HepG2 (cell line): ENCODE data around the gene NFIC. TPM values are rescaled to one million over a fixed set of nuclear protein-coding genes. Genes with fewer than 3 reads are reported as not detected.

Experiments
- BCLAF1 ChIP-seq: fragments of 450-650 bp; IDR thresholded peaks from 2 replicates; pipeline ENCODE4 v1.6.1; 2017; ENCODE audit warnings: mild to moderate bottlenecking
- CREB3 ChIP-seq: sonication (generic); formaldehyde crosslinking; IDR thresholded peaks from 2 replicates; pipeline ENCODE4 v1.5.0; 2020; ENCODE audit warnings: missing genetic modification reagents
- DMTF1 ChIP-seq: sonication (generic); formaldehyde crosslinking; IDR thresholded peaks from 2 replicates; pipeline ENCODE4 v1.4.0; 2020; ENCODE audit warnings: mild to moderate bottlenecking, missing genetic modification reagents
- DPF2 ChIP-seq: sonication (generic); formaldehyde crosslinking; IDR thresholded peaks from 2 replicates; pipeline ENCODE4 v1.4.0; 2020; ENCODE audit warnings: mild to moderate bottlenecking, low read depth, missing genetic modification reagents, borderline replicate concordance
- DZIP1 ChIP-seq: sonication (generic); formaldehyde crosslinking; IDR thresholded peaks from 2 replicates; pipeline ENCODE4 v1.5.0; 2020; ENCODE audit warnings: mild to moderate bottlenecking, missing genetic modification reagents
- GATAD1 ChIP-seq: IDR thresholded peaks from 2 replicates; pipeline ENCODE4 v1.6.1; 2016; ENCODE audit warnings: missing genetic modification reagents, missing compliant biosample characterization
- MXD3 ChIP-seq: IDR thresholded peaks from 2 replicates; pipeline ENCODE4 v1.6.1; 2016; ENCODE audit warnings: mild to moderate bottlenecking, missing biosample characterization, missing genetic modification reagents
- POGZ ChIP-seq: sonication (generic); formaldehyde crosslinking; IDR thresholded peaks from 2 replicates; pipeline ENCODE4 v1.4.0; 2020; ENCODE audit warnings: mild to moderate bottlenecking, missing genetic modification reagents
- SP1 ChIP-seq, 2 experiments: fragments of 450-650 bp in 1 of 2; sonication (generic) in 1 of 2; formaldehyde crosslinking in 1 of 2; IDR thresholded peaks; 2 replicates each; pipeline versions ENCODE4 v1.4.0 to v1.6.1; 2016 to 2020; ENCODE audit warnings: missing genetic modification reagents in 1 of 2
- XRCC5 ChIP-seq: fragments of 200-400 bp; formaldehyde crosslinking; optimal IDR thresholded peaks from 2 replicates; pipeline ENCODE3; 2017; ENCODE audit warnings: mild to moderate bottlenecking, low read length
- ZNF230 ChIP-seq: sonication (generic); formaldehyde crosslinking; IDR thresholded peaks from 2 replicates; pipeline ENCODE4 v1.4.0; 2020; ENCODE audit warnings: mild to moderate bottlenecking, missing genetic modification reagents
- ZNF263 ChIP-seq: sonication (generic); formaldehyde crosslinking; IDR thresholded peaks from 2 replicates; pipeline ENCODE4 v1.4.0; 2020; ENCODE audit warnings: missing genetic modification reagents
- ZNF557 ChIP-seq: sonication (generic); formaldehyde crosslinking; IDR thresholded peaks from 2 replicates; pipeline ENCODE4 v1.4.0; 2020; ENCODE audit warnings: missing genetic modification reagents
- ZNF572 ChIP-seq: sonication (generic); formaldehyde crosslinking; IDR thresholded peaks from 2 replicates; pipeline ENCODE4 v1.5.1; 2020; ENCODE audit warnings: mild to moderate bottlenecking, missing genetic modification reagents
- ZNF619 ChIP-seq: sonication (generic); formaldehyde crosslinking; IDR thresholded peaks from 2 replicates; pipeline ENCODE4 v1.4.0; 2020; ENCODE audit warnings: mild to moderate bottlenecking, missing genetic modification reagents
- ZNF747 ChIP-seq: sonication (generic); formaldehyde crosslinking; IDR thresholded peaks from 2 replicates; pipeline ENCODE4 v1.8.1; 2023; ENCODE audit warnings: missing genetic modification reagents, mild to moderate bottlenecking, borderline replicate concordance
- ZNF770 ChIP-seq: sonication (generic); formaldehyde crosslinking; IDR thresholded peaks from 2 replicates; pipeline ENCODE4 v1.5.0; 2020; ENCODE audit warnings: mild to moderate bottlenecking, missing genetic modification reagents
- polyA plus RNA-seq, 8 experiments: library from polyadenylated mRNA; depleted of rRNA in 3 of 8; stranded (reverse) in 7 of 8; unstranded in 1 of 8; fragments of >200 nt; fragmentation: Illumina TruSeq in 4 of 8; extraction: Trizol in 4 of 8; gene quantifications; 2 replicates each; pipeline versions ENCODE4 v1.2.1 to v1.2.3, GENCODE V29; 2011 to 2016; ENCODE audit warnings: low read depth in 4 of 8, missing spikeins in 1 of 8, mixed read lengths in 1 of 8; ENCODE audit not compliant: insufficient read depth in 1 of 8
- total RNA-seq, 5 experiments: library from RNA; depleted of rRNA; stranded (reverse); fragments of >200 nt; fragmentation: Illumina TruSeq; extraction: Trizol; gene quantifications; 2 replicates each; pipeline ENCODE4 v1.2.3, GENCODE V29; 2016; ENCODE audit warnings: low read depth in 1 of 5

The NFIC gene
- total and polyA plus RNA-seq, 2 of the 13 experiments (the other 11 are each of a cell fraction or from before 2014, with no cell fraction given), result 1.3 to 2.5 TPM

- TF ChIP-seq BCLAF1, result no peak
- TF ChIP-seq ZNF770 (CRISPR knock-in tag), result peak; percentile 59; the same call in 1 of the 2 replicates
- no peak for TF ChIP-seq ZNF619
- no peak for TF ChIP-seq ZNF230 (CRISPR knock-in tag)
- TF ChIP-seq XRCC5, result peak; percentile 26
- no peak for TF ChIP-seq POGZ (CRISPR knock-in tag)
- TF ChIP-seq ZNF263, result peak; percentile 83
- peak; percentile 86 for TF ChIP-seq MXD3
- no peak for TF ChIP-seq CREB3 (CRISPR knock-in tag)
- peak; percentile 95; the same call in 1 of the 2 replicates for TF ChIP-seq DZIP1 (CRISPR knock-in tag)
- no peak; the same call in 1 of the 2 replicates for TF ChIP-seq ZNF572 (CRISPR knock-in tag)
- TF ChIP-seq ZNF557, result no peak
- TF ChIP-seq DMTF1, result no peak; the same call in 1 of the 2 replicates
- TF ChIP-seq GATAD1 (CRISPR knock-in tag), result 0 out of 2 replicates have a peak, but pooled peaks have one; percentile 23
- TF ChIP-seq DPF2, result no peak
- TF ChIP-seq SP1 (IDR thresholded peaks at IDR 0.05), result no peak
- TF ChIP-seq SP1 (CRISPR knock-in tag; IDR thresholded peaks at IDR 0.05), result no peak
- peak; percentile 48; the same call in 1 of the 2 replicates for TF ChIP-seq ZNF747 (CRISPR knock-in tag)
Measured at GRCh38 chr19:3481241-3482090, 115.1 kb downstream of the NFIC start (continued).
